ENCODE results near the gene UBXN1.

GRCh38 chr11:62710001-62710345, 31.1 kb upstream of the UBXN1 start:
- no peak for TF ChIP-seq CTCF (IDR thresholded peaks at IDR 0.05)
- TF ChIP-seq POLR2AphosphoS5 (IDR thresholded peaks at IDR 0.05) = no peak
- TF ChIP-seq EP300 (IDR thresholded peaks at IDR 0.05) = no peak
- no peak for TF ChIP-seq POLR2A (IDR thresholded peaks at IDR 0.05)
